Ovary (tissue), 9 donors: ENCODE results near the gene CAMP. TPM values are rescaled to one million over a fixed set of nuclear protein-coding genes. Genes with fewer than 3 reads are reported as not detected.
A peak's percentile ranks its signal among the peaks of the same experiment; 100 is the strongest.

Experiments used
- DNase-seq, 5 donors: peaks; one replicate each; pipeline ENCODE4 v3.0.0-alpha.2; 2019 to 2020
- H3K27ac ChIP-seq, 2 donors: fragments of 200-600 bp; one replicate each; pipeline versions ENCODE4 v1.5.1 to v1.8.0; 2019 to 2022
- H3K27me3 ChIP-seq: fragments of 200-600 bp; one replicate; pipeline ENCODE4 v1.8.0; 2022
- H3K36me3 ChIP-seq: fragments of 200-600 bp; sonication (generic); one replicate; pipeline ENCODE4 v1.5.1; 2019
- H3K4me1 ChIP-seq: one replicate; pipeline ENCODE4 v1.8.1; 2013; ENCODE audit warnings: mild to moderate bottlenecking, moderate library complexity; ENCODE audit not compliant: insufficient read depth
- H3K4me3 ChIP-seq: fragments of 200-600 bp; sonication (generic); one replicate; pipeline ENCODE4 v1.5.1; 2017
- H3K9me3 ChIP-seq, 2 donors: fragments of 200-600 bp in 1 of 2; sonication (generic) in 1 of 2; one replicate each; pipeline versions ENCODE4 v1.5.1 to v1.8.1; 2013 to 2019; ENCODE audit warnings: mild to moderate bottlenecking in 1 of 2, moderate library complexity in 1 of 2
- EP300 ChIP-seq: sonication (generic); formaldehyde crosslinking; IDR thresholded peaks from one replicate; pipeline ENCODE4 v1.6.1; 2017; ENCODE audit warnings: antibody characterized with exemption
- POLR2A ChIP-seq: fragments of 450-650 bp; IDR thresholded peaks from one replicate; pipeline ENCODE4 v1.6.1; 2017; ENCODE audit warnings: antibody characterized with exemption, mild to moderate bottlenecking, moderate library complexity
- WGBS, 3 donors: extraction: QIAGEN DNeasy Blood & Tissue Kit in 1 of 3; methylation state at CpG; one replicate each; pipeline versions ENCODE4 v1.1.5 to v1.1.7; 2013 to 2017; 5-methylcytosine and 5-hydroxymethylcytosine counted together
- intact Hi-C, 4 donors: fragments of 100-400 bp; cut with DNase I; formaldehyde crosslinking; loops; one replicate each; pipeline versions ENCODE4 v1.11.0 to v1.15.1; 2022 to 2023
- polyA plus RNA-seq, 2 donors: library from polyadenylated mRNA; stranded (reverse); fragments of 200-250 nt in 1 of 2; fragments of 350-450 nt in 1 of 2; fragmentation: Illumina TruSeq in 1 of 2; extraction: RNeasy Lipid Tissue Mini Kit (QIAGEN cat#74804) in 1 of 2; gene quantifications; one replicate each; pipeline ENCODE4 v1.2.3, GENCODE V29; 2013 to 2014
- total RNA-seq, 7 donors: library from RNA; depleted of rRNA in 2 of 7; stranded (reverse); fragments of >200 nt in 2 of 7; fragmentation: NEBNext Ultra II Directional in 3 of 7; extraction: Animal tissue kit (Norgen Biotek cat#: 25700) in 3 of 7; gene quantifications; one replicate each; pipeline versions ENCODE4 v1.1.0 to v1.2.4, GENCODE V29; 2016 to 2023
- TF ChIP-seq, protein P1 (sequence below), 3 donors: fragments of 450-650 bp in 2 of 3; fragments of 200-600 bp in 1 of 3; IDR thresholded peaks; one replicate each; pipeline versions ENCODE4 v1.5.1 to v1.8.0; 2016 to 2022; ENCODE audit warnings: antibody characterized with exemption in 3 of 3, mild to moderate bottlenecking in 1 of 3
- donor health status: DM: no; HTN: no; CAD: no; lungs with moderate emphysema.
- donor health status: DM: no; HTN: no; CAD: no.
- donor health status: Bipolar disorder and iron deficiency.
- donor health status: DM: yes; HTN: yes; CAD: no.
- donor health status: DM: no; HTN: no; CAD: no.
- donor health status: DM: yes; HTN: yes; CAD: no.

CAMP gene
- total and polyA plus RNA-seq, 9 donors = 0.12 to 1.1 TPM; not detected in 7

DNA sequence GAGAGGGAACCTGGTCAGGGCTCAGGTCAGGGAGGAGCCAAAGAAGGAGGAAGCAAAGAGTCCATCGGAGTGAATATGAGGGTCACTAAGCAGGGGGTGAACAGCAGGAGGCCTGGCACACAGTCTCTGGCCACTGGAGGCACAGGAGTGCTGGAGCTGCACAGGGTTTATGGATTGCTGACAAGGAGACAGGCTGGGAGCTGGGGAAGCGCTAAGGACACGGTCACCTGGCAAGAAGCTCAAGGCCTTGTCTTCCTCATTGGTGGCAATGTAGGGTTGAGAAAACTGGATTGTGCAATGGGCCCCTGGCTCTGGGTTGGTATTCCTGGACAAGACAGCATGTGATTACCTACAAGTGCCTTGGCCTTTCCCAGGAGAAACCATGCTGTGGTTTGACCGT, 5.8 kb upstream of the CAMP start:
- Histone ChIP-seq H3K36me3 (no peaks in the 10 kb centered on the region), H3K4me1 (peaks cover 29% of the 10 kb centered on the region), H3K4me3 (no peak overlapping the region), H3K9me3 (no peaks in the 10 kb centered on the region), H3K27me3 (no peaks in the 10 kb centered on the region), H3K27ac (peak overlapping the region; percentile 4 to 38)
- TF ChIP-seq, protein P1, sequence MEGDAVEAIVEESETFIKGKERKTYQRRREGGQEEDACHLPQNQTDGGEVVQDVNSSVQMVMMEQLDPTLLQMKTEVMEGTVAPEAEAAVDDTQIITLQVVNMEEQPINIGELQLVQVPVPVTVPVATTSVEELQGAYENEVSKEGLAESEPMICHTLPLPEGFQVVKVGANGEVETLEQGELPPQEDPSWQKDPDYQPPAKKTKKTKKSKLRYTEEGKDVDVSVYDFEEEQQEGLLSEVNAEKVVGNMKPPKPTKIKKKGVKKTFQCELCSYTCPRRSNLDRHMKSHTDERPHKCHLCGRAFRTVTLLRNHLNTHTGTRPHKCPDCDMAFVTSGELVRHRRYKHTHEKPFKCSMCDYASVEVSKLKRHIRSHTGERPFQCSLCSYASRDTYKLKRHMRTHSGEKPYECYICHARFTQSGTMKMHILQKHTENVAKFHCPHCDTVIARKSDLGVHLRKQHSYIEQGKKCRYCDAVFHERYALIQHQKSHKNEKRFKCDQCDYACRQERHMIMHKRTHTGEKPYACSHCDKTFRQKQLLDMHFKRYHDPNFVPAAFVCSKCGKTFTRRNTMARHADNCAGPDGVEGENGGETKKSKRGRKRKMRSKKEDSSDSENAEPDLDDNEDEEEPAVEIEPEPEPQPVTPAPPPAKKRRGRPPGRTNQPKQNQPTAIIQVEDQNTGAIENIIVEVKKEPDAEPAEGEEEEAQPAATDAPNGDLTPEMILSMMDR (IDR thresholded peaks at IDR 0.05) = no peak
- TF ChIP-seq POLR2A (no peak), EP300 (no peak)
- WGBS, 3 donors = 82 to 96% (median 87%) methylated on average over 4 of the region's 4 CpGs
- peak in 1 of 5 donors; percentile 46 for DNase-seq
- intact Hi-C loops = no loop called here

- TF ChIP-seq, protein P1 (IDR thresholded peaks at IDR 0.05) = no peak
- TF ChIP-seq POLR2A = no peak
- no peak for TF ChIP-seq EP300
- intact Hi-C loops = no loop called here
Measured at GRCh38 chr3:48218537-48218936, 4.8 kb upstream of the CAMP start.

GRCh38 chr3:48219543-48219942, 3.8 kb upstream of the CAMP start:
- no peak overlapping the region for H3K27ac ChIP-seq
- no peaks in the 10 kb centered on the region for H3K27me3 ChIP-seq
- no peak overlapping the region for H3K4me3 ChIP-seq
- TF ChIP-seq, protein P1 (IDR thresholded peaks at IDR 0.05) = no peak
- TF ChIP-seq POLR2A (no peak), EP300 (no peak)
- peak in 2 of 5 donors; percentile 39 to 48 for DNase-seq
- 39 to 53% (median 50%) methylated on average over 3 of the region's 3 CpGs for WGBS, 3 donors
- H3K9me3 ChIP-seq = no peaks in the 10 kb centered on the region
- peaks cover 29% of the 10 kb centered on the region for H3K4me1 ChIP-seq
- intact Hi-C loops = no loop called here
- no peaks in the 10 kb centered on the region for H3K36me3 ChIP-seq

More at GRCh38 chr3:48218537-48218936, 4.8 kb upstream of the CAMP start:
- Histone ChIP-seq H3K9me3 (no peaks in the 10 kb centered on the region), H3K4me3 (no peak overlapping the region), H3K36me3 (no peaks in the 10 kb centered on the region), H3K27ac (no peak overlapping the region), H3K4me1 (peaks cover 29% of the 10 kb centered on the region), H3K27me3 (no peaks in the 10 kb centered on the region)
- whole genome bisulfite sequencing, 3 donors = 7 to 39% (median 12%) methylated on average over 5 of the region's 5 CpGs
- peak; percentile 50 to 71 (median 65) for DNase-seq

DNA sequence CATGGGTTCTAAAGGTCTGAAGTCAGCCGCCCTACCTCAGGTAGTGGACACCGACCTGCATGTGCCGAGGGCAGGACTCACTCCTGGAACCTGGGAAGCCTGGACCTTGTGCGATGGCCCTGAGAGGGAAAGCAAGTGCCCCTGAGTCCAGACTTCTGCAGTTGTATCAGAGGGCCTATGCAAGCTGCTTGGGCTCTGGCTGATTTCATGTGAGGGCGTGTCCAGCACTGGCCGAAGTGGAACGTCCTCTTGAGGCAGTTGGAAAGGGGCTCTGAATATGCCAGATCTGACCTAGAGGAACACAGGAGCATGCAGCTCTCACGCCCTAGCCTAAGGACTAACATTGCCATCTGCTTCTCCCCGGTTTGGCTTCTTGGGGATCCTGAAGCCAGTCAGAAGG, 2.5 kb upstream of the CAMP start:
- TF ChIP-seq EP300 = no peak
- no peak for TF ChIP-seq POLR2A
- TF ChIP-seq, protein P1 (IDR thresholded peaks at IDR 0.05) = no peak
- Histone ChIP-seq H3K4me3 (no peak overlapping the region), H3K4me1 (peaks cover 20% of the 10 kb centered on the region), H3K9me3 (no peaks in the 10 kb centered on the region), H3K36me3 (no peaks in the 10 kb centered on the region), H3K27me3 (no peaks in the 10 kb centered on the region), H3K27ac (no peak overlapping the region)
- intact Hi-C loops = no loop called here
- DNase-seq = no peak
- WGBS, 3 donors = 78 to 82% (median 81%) methylated on average over 9 of the region's 9 CpGs
